OCI-LY7 (cell line): ENCODE results near the gene RECK. TPM values are rescaled to one million over a fixed set of nuclear protein-coding genes. Genes with fewer than 3 reads are reported as not detected.

Experiments used
- BruUV-seq: library from RNA; stranded (reverse); fragments of 400-500 nt; replicated peaks from 2 replicates; lab custom pipeline; 2021; lab: Mats Ljungman, UMichigan
- CTCF ChIA-PET: fragments of 300-600 bp; sonication (Branson Sonifier 250); formaldehyde crosslinking; loops from one replicate; lab custom pipeline; 2022; ENCODE audit warnings: antibody characterized with exemption; ENCODE audit not compliant: unreplicated experiment; lab: Charles Lee
- POLR2A ChIA-PET: fragments of 300-600 bp; sonication (Branson Sonifier 250); formaldehyde crosslinking; loops from one replicate; lab custom pipeline; 2022; ENCODE audit warnings: antibody characterized with exemption; lab: Charles Lee
- DNase-seq: peaks from one replicate; pipeline ENCODE4 v3.0.0-alpha.2; 2015; ENCODE audit warnings: low spot score
- H2AFZ ChIP-seq: fragments of 200-600 bp; sonication (generic), shearing (Covaris generic); 2 replicates; pipeline ENCODE4 v1.6.1; 2014; ENCODE audit warnings: mild to moderate bottlenecking, antibody characterized with exemption, low read length, moderate library complexity
- H3K27ac ChIP-seq: fragments of 200-600 bp; sonication (generic); 2 replicates; pipeline ENCODE4 v1.5.1; 2014; ENCODE audit warnings: mixed run types, low read depth, mild to moderate bottlenecking, moderate library complexity, low read length, inconsistent platforms; ENCODE audit not compliant: poor library complexity, severe bottlenecking
- H3K36me3 ChIP-seq: fragments of 200-600 bp; sonication (generic); 2 replicates; pipeline ENCODE4 v1.6.1; 2014; ENCODE audit warnings: mild to moderate bottlenecking, antibody characterized with exemption, low read length, moderate library complexity, mixed read lengths; ENCODE audit not compliant: insufficient read depth
- H3K4me1 ChIP-seq: fragments of 200-600 bp; sonication (generic); 2 replicates; pipeline ENCODE4 v1.5.1; 2014; ENCODE audit warnings: mild to moderate bottlenecking, low read length; ENCODE audit not compliant: insufficient read depth, poor library complexity, severe bottlenecking
- H3K4me2 ChIP-seq: fragments of 200-600 bp; sonication (generic); 2 replicates; pipeline ENCODE4 v1.6.1; 2014; ENCODE audit warnings: mild to moderate bottlenecking, low read length
- H3K4me3 ChIP-seq: fragments of 200-600 bp; sonication (generic); 2 replicates; pipeline ENCODE4 v1.5.1; 2014; ENCODE audit warnings: mild to moderate bottlenecking, low read depth, low read length; ENCODE audit not compliant: poor library complexity, severe bottlenecking
- H3K79me2 ChIP-seq: fragments of 200-600 bp; sonication (generic); 2 replicates; pipeline ENCODE4 v1.6.1; 2016; ENCODE audit warnings: low read depth, mild to moderate bottlenecking, low read length, moderate library complexity, mixed read lengths; ENCODE audit not compliant: insufficient read depth
- H3K9me2 ChIP-seq: fragments of 200-600 bp; sonication (generic); 2 replicates; pipeline ENCODE4 v1.6.1; 2016; ENCODE audit warnings: mild to moderate bottlenecking, low read length, mixed read lengths; ENCODE audit not compliant: insufficient read depth
- H3K9me3 ChIP-seq: fragments of 200-600 bp; sonication (generic); 2 replicates; pipeline ENCODE4 v1.6.1; 2014; ENCODE audit warnings: mild to moderate bottlenecking, mixed run types, low read length, mixed read lengths
- H4K20me1 ChIP-seq: fragments of 200-600 bp; sonication (generic); 2 replicates; pipeline ENCODE4 v1.6.1; 2014; ENCODE audit warnings: mild to moderate bottlenecking, antibody characterized with exemption, low read length, moderate library complexity, mixed read lengths; ENCODE audit not compliant: insufficient read depth
- EZH2phosphoT487 ChIP-seq: fragments of 200-600 bp; sonication (generic); IDR thresholded peaks from 2 replicates; pipeline ENCODE4 v1.6.1; 2018; ENCODE audit warnings: low read depth, borderline replicate concordance, mild to moderate bottlenecking, mixed run types, antibody characterized with exemption, low read length, moderate library complexity, mixed read lengths
- intact Hi-C: fragments of 100-400 bp; cut with micrococcal nuclease; formaldehyde crosslinking; loops from one replicate; pipeline ENCODE4 v1.10.0; 2022; ENCODE audit not compliant: unreplicated experiment
- total RNA-seq, 2 experiments: library from RNA; depleted of rRNA in 1 of 2; stranded (reverse); fragments of >200 nt in 1 of 2; shearing (Covaris generic) in 1 of 2; gene quantifications; 2 replicates each; pipeline ENCODE4 v1.2.3, GENCODE V29; 2014 to 2022
- TF ChIP-seq, protein P1 (sequence below): fragments of 200-600 bp; sonication (generic); conservative IDR thresholded peaks from 2 replicates; pipeline ENCODE4 v1.5.1; 2014; ENCODE audit warnings: mild to moderate bottlenecking, antibody characterized with exemption, low read length, moderate library complexity, mixed read lengths

Gene RECK
- total RNA-seq, 2 experiments from 2014 or later, result 3.0 to 6.5 TPM

DNA sequence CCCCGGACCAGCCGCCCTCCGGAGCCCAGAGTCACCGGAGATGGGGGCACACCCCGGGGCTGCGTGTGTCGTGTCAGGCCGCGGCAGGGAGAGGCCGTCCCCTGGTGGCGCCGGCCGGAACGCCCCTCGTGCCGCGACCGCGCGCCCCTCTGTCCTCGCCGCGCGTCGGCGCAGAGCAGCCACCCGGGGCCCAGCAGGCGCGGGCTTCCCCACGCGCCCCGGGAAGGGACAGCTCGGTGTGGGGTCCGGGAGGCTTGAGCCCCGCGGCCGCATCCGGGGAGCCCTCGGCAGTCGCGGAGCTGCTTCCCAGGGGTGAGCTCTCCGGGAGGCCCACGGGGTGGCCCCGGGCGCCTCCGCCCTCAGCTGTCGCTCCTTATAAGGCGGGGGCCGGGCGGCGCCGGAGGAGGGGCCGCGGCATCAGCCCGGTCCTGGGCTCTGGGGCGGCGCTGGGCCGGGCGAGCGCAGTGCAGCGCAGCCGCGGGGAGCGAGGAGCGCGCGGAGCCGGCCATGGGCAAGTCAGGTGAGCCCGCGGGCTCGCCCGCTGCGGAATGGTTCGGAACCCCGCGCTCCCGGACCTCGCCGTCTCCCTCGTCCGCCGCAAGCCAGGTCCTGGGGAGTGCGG, 99.7 kb downstream of the RECK start, which contains the start of gene GLIPR2:
Gene GLIPR2, plus strand, starts transcription at position 462 of the 622 bp plus-strand sequence. Its CDS starts 46 bp downstream, at position 508.
- no peak within 1 kb of the TSS for H2AFZ ChIP-seq
- no peaks in the 10 kb centered on the region for H3K9me2 ChIP-seq
- DNase-seq, result no peak
- peak within 1 kb of the TSS; percentile 25; the same call in 1 of the 2 replicates for H3K4me2 ChIP-seq
- TF ChIP-seq, protein P1, sequence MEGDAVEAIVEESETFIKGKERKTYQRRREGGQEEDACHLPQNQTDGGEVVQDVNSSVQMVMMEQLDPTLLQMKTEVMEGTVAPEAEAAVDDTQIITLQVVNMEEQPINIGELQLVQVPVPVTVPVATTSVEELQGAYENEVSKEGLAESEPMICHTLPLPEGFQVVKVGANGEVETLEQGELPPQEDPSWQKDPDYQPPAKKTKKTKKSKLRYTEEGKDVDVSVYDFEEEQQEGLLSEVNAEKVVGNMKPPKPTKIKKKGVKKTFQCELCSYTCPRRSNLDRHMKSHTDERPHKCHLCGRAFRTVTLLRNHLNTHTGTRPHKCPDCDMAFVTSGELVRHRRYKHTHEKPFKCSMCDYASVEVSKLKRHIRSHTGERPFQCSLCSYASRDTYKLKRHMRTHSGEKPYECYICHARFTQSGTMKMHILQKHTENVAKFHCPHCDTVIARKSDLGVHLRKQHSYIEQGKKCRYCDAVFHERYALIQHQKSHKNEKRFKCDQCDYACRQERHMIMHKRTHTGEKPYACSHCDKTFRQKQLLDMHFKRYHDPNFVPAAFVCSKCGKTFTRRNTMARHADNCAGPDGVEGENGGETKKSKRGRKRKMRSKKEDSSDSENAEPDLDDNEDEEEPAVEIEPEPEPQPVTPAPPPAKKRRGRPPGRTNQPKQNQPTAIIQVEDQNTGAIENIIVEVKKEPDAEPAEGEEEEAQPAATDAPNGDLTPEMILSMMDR, result no peak
- no peak for TF ChIP-seq EZH2phosphoT487
- BruUV-seq, result no TSS peak
- H3K79me2 ChIP-seq, result no peaks in the 10 kb centered on the region
- no peak within 1 kb of the TSS for H3K27ac ChIP-seq
- CTCF ChIA-PET, result no interaction called here
- H4K20me1 ChIP-seq, result no peaks in the 10 kb centered on the region
- no peaks in the 10 kb centered on the region for H3K36me3 ChIP-seq
- intact Hi-C loops, result no loop called here
- H3K9me3 ChIP-seq, result no peaks in the 10 kb centered on the region
- no peak within 1 kb of the TSS for H3K4me3 ChIP-seq
- peaks cover 7% of the 10 kb centered on the region for H3K4me1 ChIP-seq
- POLR2A ChIA-PET, result no interaction called here

DNA sequence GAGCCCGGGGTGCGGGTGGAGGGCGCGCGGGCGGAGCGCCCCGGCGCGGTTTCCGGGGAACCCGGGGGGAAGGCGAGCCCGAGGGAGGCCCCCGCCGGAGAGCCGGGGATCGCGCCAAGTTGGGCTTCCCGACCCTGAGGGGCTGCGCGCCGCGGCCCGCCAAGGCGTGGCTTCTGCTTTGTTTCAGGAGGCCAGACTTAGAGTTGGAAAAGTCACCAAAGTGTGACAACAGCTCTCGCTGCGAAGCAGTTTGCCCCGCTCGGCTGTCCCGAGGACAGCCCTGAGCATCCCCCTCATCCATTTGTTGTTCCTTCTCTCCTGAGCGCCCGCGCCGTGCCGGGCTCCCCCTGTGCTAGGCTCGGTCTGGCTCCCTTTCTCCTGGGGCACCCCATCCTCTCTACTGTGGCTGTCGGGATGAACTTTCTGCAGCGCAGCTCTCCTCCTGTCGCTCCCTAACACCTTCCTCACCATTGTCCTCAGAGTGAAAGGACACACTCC, 100.2 kb downstream of the RECK start:
- H4K20me1 ChIP-seq, result no peaks in the 10 kb centered on the region
- H3K36me3 ChIP-seq, result no peaks in the 10 kb centered on the region
- intact Hi-C loops, result no loop called here
- no peaks in the 10 kb centered on the region for H3K79me2 ChIP-seq
- TF ChIP-seq, protein P1, result no peak
- no peak for TF ChIP-seq EZH2phosphoT487
- peak overlapping the region; percentile 25; the same call in 1 of the 2 replicates for H3K4me2 ChIP-seq
- no peaks in the 10 kb centered on the region for H3K9me2 ChIP-seq
- no peak overlapping the region for H2AFZ ChIP-seq
- H3K4me3 ChIP-seq, result no peak overlapping the region
- no peak overlapping the region for H3K27ac ChIP-seq
- no peak for DNase-seq
- peaks cover 7% of the 10 kb centered on the region for H3K4me1 ChIP-seq
- no TSS peak for BruUV-seq
- H3K9me3 ChIP-seq, result no peaks in the 10 kb centered on the region
- CTCF ChIA-PET, result no interaction called here
- POLR2A ChIA-PET, result no interaction called here

GRCh38 chr9:36137392-36138004, 100.8 kb downstream of the RECK start:
- no peak overlapping the region for H3K4me2 ChIP-seq
- H3K9me3 ChIP-seq, result no peaks in the 10 kb centered on the region
- no peak overlapping the region for H3K4me3 ChIP-seq
- intact Hi-C loops, result no loop called here
- H4K20me1 ChIP-seq, result no peaks in the 10 kb centered on the region
- no peak for TF ChIP-seq EZH2phosphoT487
- TF ChIP-seq, protein P1, result no peak
- no peaks in the 10 kb centered on the region for H3K36me3 ChIP-seq
- no TSS peak for BruUV-seq
- H3K27ac ChIP-seq, result no peak overlapping the region
- POLR2A ChIA-PET, result no interaction called here
- CTCF ChIA-PET, result no interaction called here
- H3K9me2 ChIP-seq, result no peaks in the 10 kb centered on the region
- H3K4me1 ChIP-seq, result peaks cover 7% of the 10 kb centered on the region
- no peak overlapping the region for H2AFZ ChIP-seq
- DNase-seq, result no peak
- no peaks in the 10 kb centered on the region for H3K79me2 ChIP-seq
